ENCODE measurements around the gene TUBB4A.
"Not testable (repeated sequence)": the region's sequence is repeated elsewhere in the genome, so short reads cannot be mapped to it uniquely, and the experiment has no call there.

Gene TUBB4A

DNA sequence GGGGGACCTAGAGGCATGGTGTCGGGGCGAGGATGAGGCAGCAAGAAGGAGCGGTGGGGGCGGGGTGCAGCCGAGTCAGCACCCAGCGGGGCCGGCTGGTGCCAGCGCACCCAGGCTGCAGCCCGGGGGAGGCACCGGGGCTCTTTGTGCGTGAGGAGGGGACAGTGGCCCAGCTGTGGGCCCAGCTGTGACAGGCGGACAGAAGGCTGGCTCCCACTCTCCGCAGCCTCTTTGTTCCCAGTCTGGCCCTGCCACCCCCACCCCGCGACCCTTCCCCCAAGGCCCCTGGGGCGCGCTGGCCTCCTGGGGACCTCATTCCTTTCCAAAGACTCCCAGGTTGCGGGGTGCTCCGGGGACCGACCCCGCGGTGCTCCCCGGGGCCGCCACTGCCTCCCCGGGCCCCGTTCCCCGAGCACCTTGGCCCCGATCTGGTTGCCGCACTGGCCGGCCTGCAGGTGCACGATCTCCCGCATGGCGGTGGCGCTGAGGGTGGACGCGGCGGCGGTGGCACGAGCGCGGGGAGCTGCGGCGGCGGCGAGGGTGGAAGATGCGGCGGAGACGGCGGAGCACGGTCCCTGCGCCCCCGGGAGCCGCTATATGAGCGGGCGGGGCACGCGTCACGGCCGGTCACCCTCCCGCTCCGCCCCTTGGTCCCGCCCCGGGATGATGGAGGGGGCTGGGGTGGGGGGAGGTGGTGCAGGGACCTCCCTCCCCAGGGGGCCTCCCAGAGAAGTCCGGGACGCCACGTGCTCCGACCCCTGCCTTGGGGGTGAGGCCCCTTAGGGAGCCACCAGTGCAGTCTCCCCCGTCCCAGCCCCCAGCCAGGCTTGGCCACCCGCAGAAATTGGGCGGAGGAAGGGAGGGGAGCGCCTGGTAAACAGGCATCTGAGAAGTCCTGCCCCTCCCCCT lies at the start of gene TUBB4A:
TSS of gene TUBB4A (minus strand) at position 570 of the 909 bp plus-strand sequence. CDS start at position 473, 97 bp downstream.
- DNase-seq = peak; percentile 46

- DNase-seq = no peak
Measured at GRCh38 chr19:6551091-6551490, 49.0 kb upstream of the TUBB4A start.

GRCh38 chr19:6550679-6551078 lies 48.6 kb upstream of the TUBB4A start:
- DNase-seq = not testable (repeated sequence)

- no peak for DNase-seq
Measured at GRCh38 chr19:6543866-6544347, 41.8 kb upstream of the TUBB4A start.

GRCh38 chr19:6540918-6541689 lies 39.0 kb upstream of the TUBB4A start:
- no peak for DNase-seq

DNA sequence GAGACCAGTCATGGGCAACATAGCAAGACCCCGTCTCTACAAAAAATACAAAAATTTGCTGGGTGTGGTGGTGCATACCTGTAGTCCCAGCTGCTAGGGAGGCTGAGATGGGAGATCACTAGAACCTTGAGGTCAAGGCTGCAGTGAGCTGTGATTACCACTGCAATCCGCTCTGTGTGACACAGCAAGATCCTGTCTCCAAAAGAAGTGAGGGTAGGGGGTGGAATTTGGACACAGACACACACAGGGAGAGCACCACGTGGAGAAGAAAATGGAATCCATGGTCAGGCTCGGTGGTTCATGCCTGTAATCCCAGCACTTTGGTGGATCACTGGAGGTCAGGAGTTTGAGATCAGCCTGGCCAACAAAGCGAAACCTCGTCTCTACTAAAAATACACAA lies 37.4 kb upstream of the TUBB4A start:
- DNase-seq = no peak

GRCh38 chr19:6535558-6536137 lies 33.5 kb upstream of the TUBB4A start:
- no peak for DNase-seq

- no peak for DNase-seq
Measured at GRCh38 chr19:6534451-6535093, 32.5 kb upstream of the TUBB4A start.

GRCh38 chr19:6533746-6534418 lies 31.8 kb upstream of the TUBB4A start:
- DNase-seq = no peak

- no peak for DNase-seq
Measured at GRCh38 chr19:6533000-6533328, 30.9 kb upstream of the TUBB4A start.

DNA sequence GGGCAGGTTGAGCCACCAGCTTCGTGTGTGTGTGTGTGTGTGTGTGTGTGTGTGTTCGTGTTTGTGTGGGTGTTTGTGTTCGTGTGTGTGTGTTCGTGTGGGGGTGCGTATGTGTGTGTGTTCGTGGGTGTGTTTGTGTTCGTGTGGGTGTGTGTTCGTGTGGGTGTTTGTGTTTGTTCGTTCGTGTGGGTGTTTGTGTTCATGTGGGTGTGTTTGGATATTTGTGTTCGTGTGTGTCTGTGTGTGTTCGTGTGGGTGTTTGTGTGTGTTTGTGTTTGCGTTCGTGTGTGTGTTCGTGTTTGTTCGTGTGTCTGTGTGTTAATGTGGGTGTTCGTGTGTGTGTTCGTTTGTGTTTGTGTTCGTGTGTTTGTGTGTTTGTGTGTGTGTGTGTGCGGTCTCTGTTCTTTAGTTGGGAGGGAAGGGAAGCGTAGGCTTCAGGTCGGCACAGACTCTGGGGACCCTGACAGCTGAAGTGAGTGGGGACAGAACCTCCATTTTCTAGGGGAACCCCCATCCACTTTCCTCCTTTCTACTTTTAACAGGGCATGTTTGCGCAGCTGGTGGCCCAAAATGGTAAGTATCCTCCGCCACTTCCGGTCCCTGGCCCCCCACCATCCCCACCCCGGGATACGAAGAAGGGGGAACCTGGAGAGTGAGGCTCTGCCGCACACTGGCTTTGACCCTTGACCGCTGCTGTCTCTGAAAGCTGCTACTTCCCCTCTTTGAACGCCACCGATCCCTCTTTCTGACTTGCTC lies 30.3 kb upstream of the TUBB4A start:
- DNase-seq = no peak

GRCh38 chr19:6531956-6532243 lies 29.8 kb upstream of the TUBB4A start:
- DNase-seq = no peak

- no peak for DNase-seq
Measured at GRCh38 chr19:6531163-6531955, 29.2 kb upstream of the TUBB4A start.

DNA sequence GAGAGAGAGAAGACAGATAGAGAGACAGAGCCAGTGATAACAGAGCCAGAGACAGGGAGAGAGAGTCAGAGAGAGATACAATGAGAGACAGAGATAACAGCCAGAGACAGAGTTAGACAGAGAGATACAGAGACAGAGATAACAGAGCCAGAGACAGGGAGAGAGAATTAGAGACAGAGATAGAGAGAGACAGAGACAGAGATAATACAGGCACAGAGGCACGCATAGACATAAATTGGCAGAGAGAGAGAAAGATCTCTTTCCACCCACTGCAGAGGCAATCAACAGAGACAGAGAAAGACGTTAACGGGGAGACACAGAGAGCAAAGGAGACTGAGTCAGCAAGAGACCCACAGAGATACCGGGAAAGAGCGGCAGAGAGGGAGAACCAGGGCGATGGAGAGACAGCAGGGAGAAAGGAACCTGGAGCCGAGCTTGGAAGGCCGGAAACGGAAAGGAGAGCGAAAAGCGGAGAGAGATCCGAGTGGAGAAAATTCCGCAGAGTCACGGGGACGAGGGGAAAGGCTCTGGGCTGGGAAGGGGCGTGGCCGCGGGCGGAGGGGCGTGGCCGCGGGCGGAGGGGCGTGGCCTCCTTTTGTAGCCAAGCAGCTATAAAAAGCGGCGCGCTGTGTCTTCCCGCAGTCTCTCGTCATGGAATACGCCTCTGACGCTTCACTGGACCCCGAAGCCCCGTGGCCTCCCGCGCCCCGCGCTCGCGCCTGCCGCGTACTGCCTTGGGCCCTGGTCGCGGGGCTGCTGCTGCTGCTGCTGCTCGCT lies 28.5 kb upstream of the TUBB4A start, which contains the start of gene TNFSF9:
TSS of gene TNFSF9 (plus strand) at position 641 of the 777 bp plus-strand sequence. CDS start at position 652, 11 bp downstream.
- DNase-seq = peak; percentile 84

DNA sequence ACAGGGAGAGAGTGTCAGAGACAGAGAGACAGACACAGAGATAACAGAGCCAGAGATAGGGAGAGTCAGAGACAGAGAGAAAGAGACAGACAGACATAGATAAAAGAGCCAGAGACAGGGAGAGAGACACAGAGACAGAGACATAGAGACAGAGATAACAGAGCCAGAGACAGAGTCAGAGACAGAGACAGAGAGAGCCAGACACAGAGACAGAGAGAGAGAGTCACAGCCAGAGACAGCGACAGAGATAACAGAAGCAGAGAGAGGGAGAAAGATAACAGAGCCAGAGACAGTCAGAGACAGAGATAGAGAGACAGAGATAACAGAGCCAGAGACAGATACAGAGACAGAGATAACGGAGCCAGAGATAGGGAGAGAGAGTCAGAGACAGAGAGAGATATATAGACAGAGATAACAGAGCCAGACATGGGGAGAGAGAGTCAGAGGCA lies 27.9 kb upstream of the TUBB4A start:
- DNase-seq = no peak

GRCh38 chr19:6529351-6529750 lies 27.2 kb upstream of the TUBB4A start:
- DNase-seq = no peak

- DNase-seq = no peak
Measured at GRCh38 chr19:6528544-6529121, 26.5 kb upstream of the TUBB4A start.

GRCh38 chr19:6527893-6528543 lies 25.9 kb upstream of the TUBB4A start:
- DNase-seq = no peak

DNA sequence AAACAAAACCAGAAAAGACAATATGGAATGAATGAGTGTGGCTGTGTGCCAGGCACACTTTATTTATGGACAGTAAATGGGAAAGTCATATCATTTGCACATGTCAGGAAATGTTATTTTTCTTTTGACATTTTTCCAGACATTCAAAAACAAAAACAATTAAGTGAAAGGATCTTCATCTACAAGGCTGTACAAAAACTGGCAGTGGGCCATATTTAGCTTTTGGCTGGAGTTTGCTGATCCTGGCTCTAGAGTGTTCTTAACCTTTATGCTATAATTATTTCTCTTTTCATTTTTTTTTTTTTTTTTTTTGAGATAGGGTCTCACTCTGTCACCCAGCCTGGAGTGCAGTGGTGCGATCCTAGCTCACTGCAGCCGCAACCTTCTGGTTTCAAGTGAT lies 22.2 kb upstream of the TUBB4A start:
- DNase-seq = no peak
